A549 (cell line): Measurements from ENCODE around the gene GPBAR1.

Source experiments
- CHD4 ChIP-seq: fragments of 200-600 bp; sonication (generic); IDR thresholded peaks from 2 replicates; pipeline ENCODE4 v1.6.1; 2016; ENCODE audit warnings: antibody characterized with exemption, mild to moderate bottlenecking, borderline replicate concordance
- CTCF ChIP-seq: fragments of >200 bp; sonication (Bioruptor Twin); formaldehyde crosslinking; IDR thresholded peaks from 3 replicates; pipeline ENCODE4 v1.5.1; 2016
- EP300 ChIP-seq, 2 experiments: fragments of >200 bp; sonication (Bioruptor Twin); formaldehyde crosslinking; IDR thresholded peaks; 2 replicates in 1 of 2; 3 replicates in 1 of 2; pipeline ENCODE4 v1.6.1; 2016 to 2017
- HDAC2 ChIP-seq: fragments of 200-600 bp; sonication (generic); IDR thresholded peaks from 2 replicates; pipeline ENCODE4 v1.6.1; 2016
- HMGXB4 ChIP-seq: fragments of 250-450 bp; sonication (Bioruptor Pico); IDR thresholded peaks from 2 replicates; pipeline ENCODE4 v1.5.0; 2021; ENCODE audit warnings: mild to moderate bottlenecking, moderate library complexity, borderline replicate concordance
- JUN ChIP-seq, 2 experiments: fragments of >200 bp; sonication (Bioruptor Twin); formaldehyde crosslinking; IDR thresholded peaks; 2 replicates in 1 of 2; 3 replicates in 1 of 2; pipeline ENCODE4 v1.6.1; 2016 to 2017
- MAFK ChIP-seq: fragments of 450-650 bp; IDR thresholded peaks from 2 replicates; pipeline ENCODE4 v1.6.1; 2014; ENCODE audit not compliant: partially characterized antibody
- POLR2A ChIP-seq: IDR thresholded peaks from 2 replicates; pipeline ENCODE4 v1.6.1; 2012; ENCODE audit warnings: mild to moderate bottlenecking, low read length
- REST ChIP-seq: fragments of 200-600 bp; sonication (generic); IDR thresholded peaks from 2 replicates; pipeline ENCODE4 v1.6.1; 2016; ENCODE audit warnings: antibody characterized with exemption, mild to moderate bottlenecking, moderate library complexity

- no peak for TF ChIP-seq HMGXB4 (CRISPR knock-in tag)
- TF ChIP-seq JUN (IDR thresholded peaks at IDR 0.05): no peak
- TF ChIP-seq REST: no peak
- TF ChIP-seq CHD4: no peak
- TF ChIP-seq CTCF: no peak
- no peak for TF ChIP-seq HDAC2
- no peak for TF ChIP-seq MAFK
- TF ChIP-seq POLR2A: no peak
- no peak for TF ChIP-seq EP300 (IDR thresholded peaks at IDR 0.05)
Observed at GRCh38 chr2:218214116-218214515, 46.7 kb upstream of the GPBAR1 start.
